ENCODE results near the gene ZDHHC7. TPM values are rescaled to one million over a fixed set of nuclear protein-coding genes. Genes with fewer than 3 reads are reported as not detected.

The ZDHHC7 gene
- total RNA-seq, 1 experiment from 2014 or later = 39.1 TPM

DNA sequence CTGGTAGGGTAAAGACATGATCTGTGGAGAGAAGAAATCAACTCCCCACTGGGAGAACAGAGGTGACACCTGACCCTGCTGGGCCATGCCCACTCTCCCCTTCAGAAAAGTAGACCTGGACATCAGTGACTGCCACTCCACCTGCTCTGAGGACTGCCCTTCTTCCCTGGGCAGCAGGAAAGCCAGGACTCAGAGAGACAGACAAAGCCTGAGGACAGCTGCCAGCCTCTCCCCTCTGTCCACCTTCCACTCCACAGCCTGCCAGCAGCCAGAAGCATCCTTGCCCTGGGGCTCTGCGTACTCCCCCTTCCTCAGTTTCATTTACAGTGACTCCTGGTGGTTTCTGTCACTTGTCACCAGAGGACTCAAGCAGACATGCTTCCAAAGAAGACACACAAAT, 24.5 kb downstream of the ZDHHC7 start:
- Histone ChIP-seq H3K14ac (ENCODE audit: insufficient read depth, low read length) (no peak overlapping the region), H4K5ac (ENCODE audit: insufficient read length, low read depth, low read length) (no peak overlapping the region), H3T11ph (ENCODE audit: low read length) (no peak overlapping the region), H3K23me2 (ENCODE audit: insufficient read length, low read depth, low read length, poor library complexity, severe bottlenecking) (no peaks in the 10 kb centered on the region), H3K56ac (ENCODE audit: insufficient read length, low read depth, low read length) (no peak overlapping the region), H4K20me1 (ENCODE audit: control insufficient read depth, insufficient read depth, insufficient read length) (no peaks in the 10 kb centered on the region), H2BK5ac (ENCODE audit: insufficient read length, low read length) (no peak overlapping the region), H3K4me2 (ENCODE audit: insufficient read depth, insufficient read length, low read length) (no peak overlapping the region), H3K18ac (ENCODE audit: insufficient read length, low read depth, low read length) (no peak overlapping the region), H2AFZ (ENCODE audit: low read length) (no peak overlapping the region), H3K23ac (ENCODE audit: insufficient read length, low read depth, low read length) (no peak overlapping the region), H3K9ac (ENCODE audit: extremely low read depth, insufficient read length, low read length) (no peak overlapping the region), H4K91ac (ENCODE audit: insufficient read length, low read depth, low read length) (no peak overlapping the region), H2BK120ac (ENCODE audit: low read depth, low read length, poor library complexity, severe bottlenecking) (no peak overlapping the region), H3K4ac (ENCODE audit: low read depth, low read length) (no peak overlapping the region), H2BK12ac (ENCODE audit: insufficient read length, low read depth, low read length) (no peak overlapping the region), H2AK5ac (ENCODE audit: insufficient read length, low read length) (no peak overlapping the region), H3K27ac (ENCODE audit: insufficient read length, low read depth, low read length) (no peak overlapping the region), H3K4me1 (ENCODE audit: insufficient read depth, low read length) (no peaks in the 10 kb centered on the region), H4K8ac (replicated peaks; ENCODE audit: insufficient read length, low read depth, low read length) (no peak overlapping the region), H3K27me3 (ENCODE audit: insufficient read depth, low read length) (no peaks in the 10 kb centered on the region), H3K79me2 (ENCODE audit: insufficient read depth, low read length) (no peaks in the 10 kb centered on the region; the same call in 1 of the 2 replicates), H3K9me3 (ENCODE audit: control insufficient read depth, low read depth, low read length) (no peaks in the 10 kb centered on the region), H2BK15ac (ENCODE audit: low read depth, low read length) (no peak overlapping the region), H2BK20ac (ENCODE audit: low read depth, low read length, poor library complexity, severe bottlenecking) (no peak overlapping the region), H3K79me1 (ENCODE audit: insufficient read depth, low read depth, low read length, poor library complexity, severe bottlenecking) (no peaks in the 10 kb centered on the region)
- peaks cover 2 to 10% of the 10 kb centered on the region in 2 experiments; a peak in 2 of 4 replicates for H3K4me1 Mint-ChIP-seq
- no peak overlapping the region for H3K4me3 Mint-ChIP-seq
- H3K9me3 Mint-ChIP-seq = no peaks in the 10 kb centered on the region
- peaks cover 27 to 62% (median 58%) of the 10 kb centered on the region in 3 experiments; a peak in 6 of 7 replicates for H3K36me3 Mint-ChIP-seq (ENCODE audit: insufficient read depth in 1 of 3, low read depth in 3 of 3)
- no peak overlapping the region; a peak in 1 of 7 replicates for H3K27ac Mint-ChIP-seq
- no peaks in the 10 kb centered on the region; the same call in 1 of the 2 replicates for H3K27me3 Mint-ChIP-seq (ENCODE audit: low read depth)
- no CpG with 5 or more reads among the region's 1 CpG for WGBS (ENCODE audit: extremely low coverage, insufficient read length, low lambda C conversion rate)
- DNase-seq = no peak
- TF ChIP-seq, protein P1, sequence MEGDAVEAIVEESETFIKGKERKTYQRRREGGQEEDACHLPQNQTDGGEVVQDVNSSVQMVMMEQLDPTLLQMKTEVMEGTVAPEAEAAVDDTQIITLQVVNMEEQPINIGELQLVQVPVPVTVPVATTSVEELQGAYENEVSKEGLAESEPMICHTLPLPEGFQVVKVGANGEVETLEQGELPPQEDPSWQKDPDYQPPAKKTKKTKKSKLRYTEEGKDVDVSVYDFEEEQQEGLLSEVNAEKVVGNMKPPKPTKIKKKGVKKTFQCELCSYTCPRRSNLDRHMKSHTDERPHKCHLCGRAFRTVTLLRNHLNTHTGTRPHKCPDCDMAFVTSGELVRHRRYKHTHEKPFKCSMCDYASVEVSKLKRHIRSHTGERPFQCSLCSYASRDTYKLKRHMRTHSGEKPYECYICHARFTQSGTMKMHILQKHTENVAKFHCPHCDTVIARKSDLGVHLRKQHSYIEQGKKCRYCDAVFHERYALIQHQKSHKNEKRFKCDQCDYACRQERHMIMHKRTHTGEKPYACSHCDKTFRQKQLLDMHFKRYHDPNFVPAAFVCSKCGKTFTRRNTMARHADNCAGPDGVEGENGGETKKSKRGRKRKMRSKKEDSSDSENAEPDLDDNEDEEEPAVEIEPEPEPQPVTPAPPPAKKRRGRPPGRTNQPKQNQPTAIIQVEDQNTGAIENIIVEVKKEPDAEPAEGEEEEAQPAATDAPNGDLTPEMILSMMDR (conservative IDR thresholded peaks at IDR 0.05) = no peak

All from H9 (cell line).